ENCODE data around the gene SMAD1.
"Not testable (repeated sequence)": the region's sequence is repeated elsewhere in the genome, so short reads cannot be mapped to it uniquely, and the experiment has no call there.

SMAD1 gene

DNA sequence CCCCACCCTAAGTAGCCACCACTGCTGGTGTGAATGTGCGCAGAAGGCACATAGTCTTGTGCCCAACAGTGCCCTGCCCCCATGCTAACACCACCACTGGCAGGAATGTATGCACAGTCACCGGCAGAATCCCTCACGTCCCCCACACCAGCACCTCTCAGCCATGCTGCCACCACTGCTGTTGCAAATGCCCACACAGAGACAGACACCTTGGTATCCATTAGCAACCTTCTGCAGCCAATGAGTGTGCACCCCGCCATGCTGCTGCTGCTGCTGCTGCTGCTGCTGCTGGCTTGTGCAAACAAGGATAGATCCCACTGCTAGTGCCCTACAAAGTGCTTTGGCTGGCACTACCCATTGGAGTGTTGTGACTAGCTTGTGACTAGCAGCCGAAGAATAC, 85.1 kb downstream of the SMAD1 start:
- no peak for DNase-seq

DNA sequence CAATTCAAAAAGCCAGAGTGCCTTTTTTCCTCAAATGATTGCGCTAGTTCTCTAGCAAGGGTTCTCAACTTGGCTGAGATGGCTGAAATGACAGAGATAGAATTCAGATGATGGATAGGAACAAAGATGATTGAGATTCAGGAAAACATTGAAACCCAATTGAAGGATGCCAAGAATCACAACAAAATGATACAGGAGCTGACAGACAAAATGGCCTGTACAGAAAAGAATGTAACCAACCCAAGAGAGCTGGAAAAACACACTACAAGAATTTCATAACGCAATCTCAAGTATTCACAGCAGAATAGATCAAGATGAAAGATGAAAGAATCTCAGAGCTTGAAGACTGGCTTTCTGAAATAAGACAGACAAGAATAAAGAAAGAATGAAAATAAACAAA, 85.9 kb downstream of the SMAD1 start:
- no peak for DNase-seq

GRCh38 chr4:145574546-145574945, 92.9 kb downstream of the SMAD1 start:
- DNase-seq: not testable (repeated sequence)

GRCh38 chr4:145580906-145581305, 99.3 kb downstream of the SMAD1 start:
- no peak for DNase-seq

DNA sequence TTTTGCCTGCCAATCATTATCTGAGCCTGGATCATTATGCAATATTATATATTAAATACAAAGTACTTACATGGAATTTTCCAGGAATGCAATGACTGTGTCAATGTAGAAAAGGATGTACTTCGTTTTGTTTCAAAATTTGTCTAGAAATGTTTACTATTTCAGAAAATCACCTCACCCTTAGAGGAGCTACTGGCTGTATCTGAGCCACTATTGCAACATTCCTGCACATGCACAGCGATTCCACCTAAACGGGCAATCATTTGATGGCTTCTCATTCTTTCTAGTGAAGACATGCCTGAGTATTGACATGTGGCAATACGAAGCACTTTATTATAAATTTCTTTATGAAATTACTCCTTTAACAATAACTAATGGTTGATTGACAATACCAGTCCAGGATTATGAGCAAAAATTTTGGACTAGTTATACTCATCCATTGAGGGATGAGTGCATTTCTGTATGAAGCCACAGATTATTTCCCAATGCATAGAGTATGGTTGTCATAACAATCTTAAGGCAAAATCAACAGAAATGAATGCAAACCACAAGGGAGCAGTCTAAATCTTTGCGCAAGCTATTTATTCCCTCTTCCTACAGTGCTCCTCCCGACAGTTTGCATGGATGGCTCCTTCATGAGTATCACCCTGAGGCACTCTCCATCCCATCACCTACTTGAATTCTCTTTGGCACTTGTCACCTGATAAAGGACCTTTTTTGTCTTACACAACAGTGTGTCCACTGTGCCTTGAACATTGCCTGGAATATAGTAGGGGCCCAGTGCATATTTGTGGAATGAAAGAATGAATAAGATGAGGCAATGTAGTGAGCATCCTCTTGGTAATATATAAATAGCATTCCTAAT, 101.8 kb downstream of the SMAD1 start:
- no peak for DNase-seq

DNA sequence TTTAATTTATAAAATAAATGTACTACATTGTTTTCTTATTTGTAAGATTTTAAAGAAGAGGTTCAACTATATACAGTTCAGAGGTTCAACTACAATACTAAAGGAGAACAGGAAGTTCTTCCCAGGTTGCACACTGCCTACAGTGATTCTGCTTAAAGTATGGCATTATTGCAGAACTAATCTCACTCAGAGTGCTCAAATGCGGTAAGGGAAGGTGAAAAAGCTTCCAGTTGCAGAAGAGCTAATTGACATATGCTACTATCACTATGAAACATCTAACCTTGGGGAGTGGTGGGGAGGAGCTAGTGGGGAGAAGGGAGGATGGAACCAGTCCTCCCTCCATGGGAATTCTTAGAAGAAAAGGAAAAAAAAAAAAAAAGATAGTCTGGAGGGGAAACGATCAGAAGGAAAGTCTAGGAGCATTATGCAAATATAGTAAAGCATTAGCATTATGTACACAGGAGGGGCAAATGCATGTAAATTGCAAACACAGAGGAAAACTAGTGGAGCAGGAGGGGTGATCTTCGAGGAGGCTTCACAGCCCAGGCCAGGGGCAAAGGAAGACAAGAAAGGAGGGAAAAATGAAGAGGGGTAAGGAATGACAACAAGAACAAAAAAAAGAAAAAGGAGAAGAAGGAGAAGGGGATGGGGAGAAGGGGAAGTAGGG, 105.6 kb downstream of the SMAD1 start:
- DNase-seq: no peak

DNA sequence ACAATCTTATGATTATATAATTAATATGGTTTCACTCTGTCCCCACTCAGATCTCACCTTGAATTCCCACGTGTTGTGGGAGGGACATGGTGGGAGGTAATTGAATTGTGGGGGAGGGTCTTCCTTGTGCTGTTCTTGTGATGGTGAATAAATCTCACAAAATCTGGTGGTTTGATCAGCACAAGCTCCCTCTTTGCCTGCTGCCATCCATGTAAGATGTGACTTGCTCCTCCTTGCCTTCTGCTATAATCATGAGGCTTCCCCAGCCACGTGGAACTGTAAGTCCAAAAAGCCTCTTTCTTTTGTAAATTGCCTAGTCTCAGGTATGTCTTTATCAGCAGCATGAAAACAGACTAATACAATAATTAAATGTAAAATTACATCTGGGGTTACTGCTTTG, 107.7 kb downstream of the SMAD1 start:
- DNase-seq: not testable (repeated sequence)

DNA sequence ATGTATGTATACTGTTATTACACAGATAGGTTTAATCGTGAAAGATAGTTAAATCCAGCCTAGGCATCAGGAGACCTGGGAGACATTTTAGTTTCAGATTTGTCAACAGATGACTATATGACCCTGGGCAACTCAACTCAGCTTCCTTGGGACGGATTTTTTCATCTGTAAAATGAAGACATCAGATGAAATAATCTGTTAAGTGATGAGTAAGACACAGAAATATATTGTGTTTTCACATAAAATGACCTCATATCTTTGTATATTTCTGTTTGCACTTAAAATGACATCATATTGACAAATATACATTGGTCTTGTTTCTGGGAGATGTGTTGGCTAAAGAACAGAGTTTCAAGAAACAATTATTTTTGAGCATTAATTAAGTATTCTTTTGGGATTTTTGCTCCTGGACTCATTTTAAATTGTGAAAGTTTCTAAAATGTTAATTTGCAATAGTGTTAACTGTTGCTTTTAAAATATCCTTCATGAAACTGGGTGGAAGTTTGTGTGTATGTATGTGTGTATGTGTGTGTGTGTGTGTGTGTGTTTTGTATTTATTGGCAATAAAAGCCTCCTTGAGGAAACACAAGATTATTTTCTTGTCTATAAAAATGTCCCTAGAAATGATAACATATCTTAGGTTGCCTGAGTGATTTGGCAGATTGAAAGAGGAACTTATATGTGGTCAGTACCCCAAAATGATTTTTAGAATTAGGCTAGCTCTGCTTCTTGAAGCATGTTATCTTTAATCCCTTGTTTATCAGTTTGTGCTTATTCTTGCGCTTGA, 108.5 kb downstream of the SMAD1 start:
- DNase-seq: no peak

DNA sequence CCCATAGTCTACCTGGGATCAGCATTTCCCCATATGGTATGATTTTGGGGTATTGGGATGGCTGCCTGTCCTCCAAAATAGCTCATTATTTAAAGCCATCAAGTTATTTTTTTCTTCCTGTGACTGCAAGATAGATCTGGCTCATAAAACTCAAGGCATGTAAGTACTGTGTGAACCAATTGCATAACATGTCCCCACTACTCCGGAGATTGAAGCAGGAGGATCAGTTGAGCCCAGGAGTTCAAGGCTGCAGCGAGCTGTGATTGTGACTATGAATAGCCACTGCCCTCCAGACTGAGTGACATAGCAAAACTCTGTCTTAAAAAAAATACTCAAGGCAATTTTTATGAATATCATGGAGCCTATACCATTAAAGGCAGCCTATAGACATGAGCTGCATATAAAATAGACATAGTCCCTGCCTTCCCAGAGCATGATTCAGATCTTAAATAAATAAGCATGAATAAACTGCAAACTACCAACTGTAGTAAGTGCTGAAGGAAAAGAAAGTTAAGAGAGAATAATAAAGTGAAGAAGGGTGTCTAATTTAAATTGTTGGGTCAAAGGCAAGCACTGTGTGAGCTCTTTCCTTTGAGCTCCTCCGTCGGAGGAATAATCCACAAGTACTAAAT, 120.6 kb downstream of the SMAD1 start:
- DNase-seq: no peak

- no peak for DNase-seq
Observed at GRCh38 chr4:145605941-145606340, 124.3 kb downstream of the SMAD1 start.

All from activated gamma-delta T cell treated with Interleukin-2 at 50 U/mL for 16 hours (primary cell).